Measurements from ENCODE around the gene MTMR2.
A peak's percentile ranks its signal among the peaks of the same experiment; 100 is the strongest.

MTMR2 gene

DNA sequence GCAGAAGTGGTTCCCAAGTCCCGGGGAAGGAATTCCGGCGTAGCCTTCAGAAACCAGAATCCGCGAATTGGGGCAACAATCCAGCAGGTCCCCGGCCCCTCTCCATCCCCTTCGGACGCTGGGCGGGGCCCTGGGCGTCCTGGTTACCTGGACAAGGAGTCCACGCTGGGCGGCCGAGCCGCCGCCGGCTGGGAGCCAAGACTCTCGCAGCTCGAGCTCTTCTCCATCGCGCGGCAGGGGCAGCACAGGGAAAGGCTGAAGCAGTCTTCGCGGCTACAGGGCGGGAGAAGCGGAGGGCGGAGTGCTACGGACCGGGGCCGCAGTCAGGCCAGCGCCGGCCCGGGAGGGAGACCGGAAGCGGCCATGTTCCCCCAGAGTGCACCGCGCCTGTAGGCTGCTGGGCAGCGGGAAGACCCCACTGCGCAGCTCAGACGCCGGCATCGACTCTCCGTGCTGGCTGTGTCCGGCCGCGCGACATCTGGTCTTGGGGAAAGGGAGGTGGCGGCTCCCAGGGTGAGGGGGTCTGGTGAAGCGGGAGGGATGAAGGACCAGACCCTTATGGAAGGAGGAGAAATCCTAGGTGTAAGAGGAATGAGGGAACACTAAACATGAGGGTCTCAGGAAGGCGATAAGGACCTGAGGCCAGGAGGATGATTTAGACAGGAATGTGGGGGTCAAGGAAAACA lies at the start of gene MTMR2:
Gene MTMR2, minus strand, starts transcription at position 380 of the 686 bp plus-strand sequence. Its CDS starts 153 bp downstream, at position 227.
- peak; percentile 68 for DNase-seq

DNA sequence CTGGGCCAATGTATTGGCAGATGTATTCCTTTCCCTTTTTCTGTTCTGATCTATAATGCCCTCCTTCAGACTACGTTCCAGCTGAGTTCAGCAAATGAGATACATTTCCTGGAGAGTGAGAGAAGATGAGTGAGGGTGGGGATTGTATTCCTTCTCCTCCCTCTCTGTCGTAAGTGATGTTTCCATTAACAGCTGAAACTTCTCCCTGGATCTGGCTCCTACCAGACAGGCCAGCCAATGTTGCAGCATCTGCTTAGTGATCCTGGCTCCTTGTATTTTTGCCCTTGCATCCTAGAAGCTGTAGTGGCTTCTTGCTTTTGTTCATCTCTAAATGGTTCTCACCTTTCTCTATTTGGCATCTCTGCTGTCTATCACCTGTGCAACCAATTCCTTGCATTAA lies 48.2 kb upstream of the MTMR2 start:
- no peak for DNase-seq

DNA sequence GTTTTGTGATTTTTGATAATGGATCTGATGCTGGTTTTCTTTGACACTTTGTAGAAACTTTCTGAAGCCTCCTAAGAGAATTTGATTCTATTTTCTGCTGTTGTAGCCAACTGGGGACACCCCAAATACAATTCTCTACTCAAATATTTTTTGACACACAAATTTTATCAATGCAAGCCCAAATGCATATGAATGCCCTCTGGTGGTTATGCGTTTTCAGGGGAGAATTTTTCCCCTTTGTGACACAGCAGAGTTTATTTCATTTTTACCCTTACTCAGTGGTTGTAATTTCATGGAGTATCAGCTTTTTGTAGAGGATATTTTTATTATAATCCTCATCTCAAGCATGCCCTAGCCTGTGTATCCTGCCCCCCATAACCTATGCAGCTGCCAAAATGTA lies 44.7 kb upstream of the MTMR2 start:
- peak; percentile 22 for DNase-seq

DNA sequence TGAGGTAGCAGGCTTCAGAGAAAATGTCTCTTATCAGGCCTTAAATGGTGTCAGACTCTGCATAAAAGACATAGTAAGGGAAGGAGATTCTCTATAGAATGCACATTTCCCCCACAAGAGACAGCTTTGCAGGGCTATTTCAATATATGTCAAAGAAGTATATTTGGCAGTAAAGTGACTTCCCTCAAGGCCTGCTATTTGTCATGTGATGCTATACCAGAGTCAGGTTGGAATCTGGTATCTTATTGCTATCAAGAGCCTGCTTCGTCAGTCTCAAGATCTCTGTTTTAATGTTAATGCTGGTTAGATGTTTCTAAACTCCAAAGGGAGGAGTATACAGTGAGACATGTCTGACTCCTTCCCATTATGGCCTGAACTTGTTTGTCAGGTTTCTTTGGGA lies 40.4 kb upstream of the MTMR2 start:
- DNase-seq, result no peak

DNA sequence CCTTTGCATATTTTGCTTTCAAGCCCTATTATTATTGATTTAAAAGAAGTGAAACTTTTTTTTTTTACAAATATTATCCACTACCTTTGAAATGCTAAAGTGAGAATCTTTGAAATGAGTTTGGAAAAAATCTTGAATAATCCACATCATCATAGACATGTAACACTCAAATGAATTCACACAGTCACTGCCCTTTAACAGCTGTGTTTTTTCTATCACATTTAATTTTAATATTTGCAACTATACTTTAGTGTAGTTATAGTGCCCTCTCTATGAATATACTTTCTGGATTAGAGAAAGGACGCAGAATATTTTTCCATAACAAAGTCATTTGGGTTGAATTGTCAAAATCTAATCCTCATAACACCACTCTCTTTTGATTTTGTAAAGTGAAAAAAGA lies 37.9 kb upstream of the MTMR2 start:
- DNase-seq, result no peak

DNA sequence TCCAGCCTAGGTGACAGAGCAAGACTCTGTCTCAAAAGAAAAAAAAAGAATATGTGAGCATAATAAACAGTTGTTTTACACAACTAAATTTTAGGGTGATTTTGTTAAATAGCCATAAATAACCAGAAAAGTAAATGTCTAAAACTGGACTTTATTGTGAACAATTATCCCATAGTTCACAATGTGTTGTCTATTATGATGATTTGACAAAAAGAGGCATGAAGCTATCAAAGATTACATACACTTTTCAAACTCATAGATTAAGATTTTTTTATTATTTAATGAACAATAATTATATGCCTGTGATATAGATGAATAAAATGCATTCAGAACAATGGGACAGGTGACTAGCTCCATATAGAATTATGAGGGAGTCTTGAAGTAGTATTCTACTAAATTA lies 27.0 kb upstream of the MTMR2 start:
- DNase-seq, result no peak

DNA sequence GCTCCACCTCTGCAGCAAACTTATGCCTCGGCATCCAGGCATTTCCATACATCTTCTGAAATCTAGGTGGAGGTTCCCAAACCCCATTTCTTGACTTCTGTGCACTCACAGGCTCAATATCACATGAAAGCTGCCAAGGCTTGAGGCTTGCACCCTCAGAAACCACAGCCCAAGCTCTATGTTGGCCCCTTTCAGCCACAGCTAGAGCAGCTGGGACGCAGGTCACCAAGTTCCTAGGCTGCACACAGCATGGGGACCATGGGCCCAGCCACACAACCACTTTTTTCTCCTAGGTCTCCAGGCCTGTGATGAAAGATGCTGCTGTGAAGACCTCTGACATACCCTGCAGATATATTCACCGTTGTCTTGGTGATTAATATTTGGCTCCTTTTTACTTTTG lies 24.7 kb upstream of the MTMR2 start:
- DNase-seq, result no peak

DNA sequence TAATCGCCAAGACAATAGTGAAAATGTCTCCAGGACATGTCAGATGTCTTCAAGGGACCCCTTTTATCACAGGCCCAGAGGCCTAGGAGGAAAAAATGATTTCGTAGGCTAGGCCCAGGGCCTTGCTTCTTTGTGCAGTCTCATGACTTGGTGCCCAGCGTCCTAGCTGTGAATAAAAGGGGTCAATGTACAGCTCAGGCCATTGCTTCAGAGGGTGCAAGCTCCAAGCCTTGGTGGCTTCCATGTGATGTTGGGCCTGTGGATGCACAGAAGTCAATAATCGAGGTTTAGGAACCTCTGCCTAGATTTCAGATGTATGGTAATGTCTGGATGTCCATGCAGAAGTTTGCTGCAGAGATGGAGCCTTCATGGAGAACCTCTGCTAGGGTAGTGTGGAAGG lies 20.7 kb upstream of the MTMR2 start:
- no peak for DNase-seq

DNA sequence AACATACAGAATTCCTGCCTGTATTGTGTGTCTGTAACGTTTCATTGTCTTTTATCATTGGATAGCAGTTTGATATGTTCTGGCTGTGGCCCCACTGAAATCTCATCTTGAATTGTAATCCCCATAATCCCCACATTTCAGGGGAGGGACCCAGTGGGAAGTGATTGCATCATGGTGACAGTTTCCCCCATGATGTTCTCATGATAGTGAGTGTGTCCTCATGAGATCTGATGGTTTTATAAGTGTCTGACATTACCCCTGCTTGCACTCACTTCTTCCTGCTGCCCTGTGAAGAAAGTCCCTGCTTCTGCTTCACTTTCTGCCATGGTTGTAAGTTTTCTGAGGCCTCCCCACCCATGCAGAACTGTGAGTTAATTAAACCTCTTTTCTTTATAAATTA lies 19.6 kb upstream of the MTMR2 start:
- no peak for DNase-seq

DNA sequence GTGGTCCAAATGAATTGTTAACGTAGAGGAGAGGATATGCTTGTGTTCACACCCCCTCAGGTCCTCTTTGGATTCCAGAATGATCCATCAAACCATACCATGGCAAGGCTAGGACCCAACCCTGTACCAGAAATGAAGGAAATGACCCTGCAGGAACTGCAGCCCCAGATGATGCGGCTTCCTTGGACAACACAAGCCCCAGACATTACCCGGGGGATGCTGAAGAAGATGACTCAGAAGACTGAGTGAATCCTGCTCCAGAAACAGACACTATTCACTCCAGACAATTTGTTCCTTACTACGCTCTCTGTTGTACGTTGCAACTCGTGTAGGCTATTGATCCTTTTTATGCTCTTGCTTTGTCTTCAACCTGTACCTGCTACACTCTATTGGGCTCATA lies 15.2 kb upstream of the MTMR2 start:
- DNase-seq, result peak; percentile 17

DNA sequence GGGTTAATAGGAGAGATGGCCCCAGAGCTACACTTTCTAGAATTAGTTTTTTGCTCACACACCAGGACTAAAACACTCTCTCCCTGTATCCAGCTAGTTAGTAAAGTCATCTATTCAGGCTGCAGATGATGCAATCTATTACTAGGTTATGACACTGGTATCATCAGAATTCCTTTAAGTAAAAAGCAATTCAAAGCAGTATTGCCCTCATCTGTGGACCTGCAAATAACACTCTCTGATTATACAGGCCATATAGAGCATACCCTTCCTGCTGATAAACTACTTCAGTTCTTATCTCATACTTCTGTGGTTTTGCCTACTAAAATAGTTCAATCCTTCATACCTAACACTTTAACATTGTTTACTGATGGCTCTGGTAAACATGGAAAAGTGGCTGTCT lies 13.5 kb upstream of the MTMR2 start:
- peak; percentile 22 for DNase-seq

DNA sequence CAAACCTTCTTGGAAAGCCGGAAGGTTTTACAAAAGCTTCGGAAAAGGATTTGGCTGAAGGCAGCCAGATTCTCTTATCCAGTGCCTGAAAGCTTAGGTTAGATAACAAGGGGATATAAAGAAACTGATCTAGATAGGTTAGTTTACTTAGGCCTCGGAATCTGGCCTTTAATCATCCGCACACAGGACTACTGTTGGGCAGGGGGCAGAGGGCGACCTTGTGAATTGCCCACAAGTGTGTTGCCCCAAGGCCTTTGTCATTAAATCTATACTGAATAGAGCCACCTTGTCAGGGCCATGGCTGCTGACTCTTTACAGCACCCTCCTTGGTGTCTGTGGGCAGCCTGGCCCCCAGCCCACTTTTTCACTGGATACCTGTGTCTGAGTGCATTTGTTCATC lies 9.7 kb upstream of the MTMR2 start:
- DNase-seq, result no peak

DNA sequence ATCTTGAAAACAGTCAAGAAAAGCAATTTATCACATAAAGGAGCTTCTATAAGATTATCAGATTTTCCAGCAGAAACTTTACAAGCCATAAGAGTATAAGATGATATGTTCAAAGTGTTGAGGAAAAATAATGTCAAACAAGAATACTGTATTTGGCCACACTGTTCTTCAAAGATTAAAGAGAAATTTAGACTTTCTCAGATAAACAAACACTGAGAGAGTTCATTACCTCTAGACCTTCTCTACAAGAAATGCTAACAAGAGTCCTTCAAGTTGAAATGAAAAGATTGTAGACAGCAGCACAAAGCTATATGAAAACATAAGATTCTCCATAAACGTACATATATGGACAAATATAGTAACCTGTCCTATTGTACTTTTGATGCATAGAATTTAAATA lies 8.0 kb upstream of the MTMR2 start:
- DNase-seq, result no peak

DNA sequence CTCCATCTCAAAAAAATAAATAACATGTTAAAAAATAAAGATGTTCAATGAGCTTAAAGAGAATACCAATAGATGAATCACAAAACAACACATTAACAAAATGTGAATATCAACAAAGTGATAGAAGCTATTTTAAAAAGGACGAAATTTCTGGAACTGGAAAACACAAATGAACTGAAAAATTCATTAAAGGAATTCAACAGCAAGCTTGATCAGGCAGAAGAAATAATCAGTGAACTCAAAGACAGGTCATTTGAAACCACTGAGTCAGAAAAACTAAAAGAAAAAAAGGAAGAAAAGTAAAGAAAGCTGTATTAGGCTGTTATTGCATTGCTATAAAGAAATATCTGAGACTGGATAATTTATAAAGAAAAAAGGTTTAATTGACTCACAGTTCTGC lies 7.0 kb upstream of the MTMR2 start:
- no peak for DNase-seq

DNA sequence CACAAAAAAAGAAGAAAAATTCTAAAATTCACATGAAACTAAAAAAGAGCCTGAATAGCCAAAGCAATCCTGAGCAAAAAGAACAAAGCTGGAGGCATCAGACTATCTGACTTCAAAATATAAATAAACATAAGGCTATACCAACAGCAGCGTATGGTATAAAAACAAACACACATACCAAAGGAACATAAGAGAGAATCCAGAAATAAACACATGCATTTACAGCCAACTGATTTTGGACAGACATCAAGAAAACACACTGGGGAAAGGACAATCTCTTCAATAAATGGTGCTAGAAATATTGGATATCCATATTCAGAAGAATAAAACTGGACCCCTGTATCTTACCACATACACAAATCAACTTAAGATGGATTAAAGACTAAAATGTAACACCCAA lies 2.8 kb upstream of the MTMR2 start:
- no peak for DNase-seq

DNA sequence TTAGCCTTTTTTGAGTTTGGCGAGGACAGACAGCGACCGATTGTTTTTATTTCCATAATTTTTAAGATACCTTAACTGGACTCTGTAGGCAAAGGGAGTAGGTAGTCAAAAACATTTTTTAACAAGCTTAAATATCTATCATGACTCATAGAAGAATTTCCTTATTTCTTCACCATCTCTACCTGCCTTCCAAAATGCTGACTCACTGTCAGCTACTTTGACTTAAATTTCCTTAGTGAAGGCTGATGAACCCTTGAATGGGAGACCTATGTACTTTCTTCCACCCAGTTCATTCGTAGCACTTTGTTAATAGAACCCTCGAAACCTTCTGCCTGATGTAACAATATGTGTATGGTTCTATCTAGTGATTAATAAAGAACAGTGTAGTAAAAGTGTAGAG lies 1.1 kb upstream of the MTMR2 start:
- DNase-seq, result peak; percentile 57

DNA sequence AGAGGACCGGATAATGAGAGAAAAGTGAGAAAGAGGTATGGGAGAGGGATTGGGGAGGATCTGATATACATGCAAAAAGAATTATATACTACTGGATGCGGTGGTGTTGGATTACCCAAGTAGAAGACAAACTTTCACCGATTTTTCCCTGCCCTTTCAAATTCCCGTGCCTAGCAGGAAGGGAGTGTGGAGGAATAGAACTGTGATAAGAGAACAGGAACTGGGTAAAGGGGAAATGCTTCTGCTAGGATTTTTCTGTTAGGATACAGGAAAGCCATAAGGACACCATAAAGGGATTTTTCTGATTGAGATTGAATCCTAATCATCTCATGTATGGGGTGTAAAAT lies 480 bp upstream of the MTMR2 start:
- peak; percentile 20 for DNase-seq

DNA sequence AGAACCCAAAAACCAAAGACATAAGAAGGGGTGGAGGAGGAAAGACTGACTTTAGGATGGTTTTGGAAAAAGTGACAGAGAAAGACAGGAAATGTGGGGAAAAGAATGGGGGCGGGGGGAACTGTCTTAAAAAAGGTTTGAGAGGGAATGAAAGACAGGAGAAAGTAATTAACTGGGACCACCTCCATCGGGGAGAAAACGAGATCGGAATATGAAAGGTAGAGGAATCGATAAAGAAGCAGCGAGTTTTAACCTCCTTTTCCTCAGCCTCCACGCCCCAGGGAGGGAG lies 524 bp downstream of the MTMR2 start:
- DNase-seq, result peak; percentile 17

DNA sequence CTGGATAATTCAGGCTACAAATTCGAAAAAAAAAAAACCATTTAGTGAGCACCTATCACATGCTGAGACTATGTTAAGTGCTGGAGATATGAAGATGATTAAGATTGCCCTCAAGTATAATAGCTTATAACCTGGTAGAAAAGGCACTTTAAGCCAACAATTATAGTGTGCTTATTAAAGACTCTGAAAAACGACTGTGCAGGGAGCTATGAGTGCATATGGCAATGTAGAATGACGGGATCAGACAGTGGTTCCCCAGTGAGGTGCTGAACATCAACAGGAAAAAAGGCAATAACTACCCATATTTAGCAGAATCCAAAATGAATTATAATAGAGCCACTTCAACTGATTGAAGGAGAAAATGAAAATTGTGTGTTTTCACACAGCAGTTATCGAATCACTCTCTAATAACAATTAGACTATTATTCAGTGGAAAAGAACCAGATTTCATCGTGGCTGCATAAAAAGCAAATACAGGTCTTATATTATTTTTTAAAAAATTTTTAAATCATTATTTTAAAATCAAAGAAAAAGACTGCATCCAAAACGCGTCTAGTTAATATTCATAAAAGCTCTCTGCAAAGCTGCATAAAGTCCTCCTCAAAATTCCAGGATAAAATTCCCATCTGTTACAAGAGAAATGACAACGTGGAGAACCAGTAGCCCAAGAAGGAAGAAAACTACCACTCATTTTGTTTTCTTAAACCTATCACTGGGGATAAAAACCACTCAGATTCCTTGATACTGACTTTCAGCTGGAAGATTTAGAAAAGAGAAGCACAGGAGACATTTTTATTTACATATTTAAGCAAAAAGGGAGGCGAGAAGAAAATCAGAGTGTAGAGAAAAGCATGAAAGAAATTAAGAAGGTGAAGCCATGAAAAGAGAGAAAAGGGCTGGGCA lies 1.1 kb downstream of the MTMR2 start:
- peak; percentile 5 for DNase-seq

DNA sequence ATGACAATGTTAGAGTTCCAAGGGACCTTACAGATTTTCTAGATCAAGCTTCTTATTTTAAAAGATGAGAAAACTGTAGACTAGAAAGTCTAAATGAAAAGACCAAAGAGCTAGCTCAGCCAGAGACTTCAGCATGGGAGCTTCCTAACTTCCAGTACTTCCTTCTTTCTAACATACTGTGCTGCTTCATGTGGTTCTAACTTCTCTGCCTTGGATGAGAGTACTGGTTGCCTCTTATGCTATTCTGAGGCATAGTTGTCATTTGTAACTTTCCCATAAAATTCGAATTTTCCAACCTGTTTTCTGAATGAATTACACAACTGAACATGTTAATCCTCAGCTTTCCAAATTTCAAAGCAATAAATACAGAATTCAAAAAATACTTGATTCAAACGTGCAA lies 1.8 kb downstream of the MTMR2 start:
- DNase-seq, result no peak

DNA sequence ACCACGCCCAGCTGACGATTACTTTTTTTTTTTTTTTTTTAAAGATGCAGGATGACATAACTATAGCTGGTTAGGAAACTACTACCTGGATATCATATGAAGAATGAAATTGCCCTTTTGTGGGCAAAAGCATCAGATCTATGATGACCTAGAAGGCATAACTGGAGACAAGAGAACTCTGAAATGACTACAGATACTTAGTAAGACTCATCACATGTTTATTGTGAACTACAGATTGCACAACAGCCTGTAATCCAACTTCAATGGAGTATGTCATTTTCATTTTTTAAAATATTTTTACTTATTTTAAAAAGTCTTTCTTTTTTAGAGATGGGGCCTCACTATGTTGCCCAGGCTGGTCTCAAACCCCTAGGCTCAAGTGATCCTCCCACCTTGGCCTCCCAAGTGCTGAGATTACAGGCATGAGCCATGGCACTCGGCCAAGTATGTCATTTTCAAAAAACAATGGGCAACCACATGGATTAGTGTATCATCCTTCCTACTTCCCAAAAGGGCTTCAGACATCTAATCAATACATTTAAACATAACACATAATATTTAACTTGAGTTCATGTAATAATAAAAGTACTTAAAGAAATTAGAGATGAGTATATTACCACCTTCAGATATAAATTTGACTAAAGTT lies 3.3 kb downstream of the MTMR2 start:
- no peak for DNase-seq

DNA sequence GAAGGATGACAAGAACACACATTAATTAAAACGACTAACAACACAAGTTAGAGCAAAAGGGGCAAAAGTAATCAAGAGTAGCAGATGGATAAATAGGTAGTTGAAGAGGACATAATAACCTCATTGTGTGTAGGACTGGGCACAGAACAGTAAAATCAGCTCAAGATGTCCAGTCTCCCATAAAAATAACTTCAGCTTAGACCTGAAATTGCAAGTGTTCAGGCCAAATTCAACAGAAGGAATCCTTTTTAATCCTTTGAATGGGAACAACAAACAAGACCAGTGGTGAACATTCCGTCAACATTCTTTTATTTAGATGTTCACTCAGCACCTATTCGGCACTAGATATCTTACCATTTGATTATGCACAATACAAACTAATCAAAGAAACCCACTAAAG lies 4.4 kb downstream of the MTMR2 start:
- no peak for DNase-seq

DNA sequence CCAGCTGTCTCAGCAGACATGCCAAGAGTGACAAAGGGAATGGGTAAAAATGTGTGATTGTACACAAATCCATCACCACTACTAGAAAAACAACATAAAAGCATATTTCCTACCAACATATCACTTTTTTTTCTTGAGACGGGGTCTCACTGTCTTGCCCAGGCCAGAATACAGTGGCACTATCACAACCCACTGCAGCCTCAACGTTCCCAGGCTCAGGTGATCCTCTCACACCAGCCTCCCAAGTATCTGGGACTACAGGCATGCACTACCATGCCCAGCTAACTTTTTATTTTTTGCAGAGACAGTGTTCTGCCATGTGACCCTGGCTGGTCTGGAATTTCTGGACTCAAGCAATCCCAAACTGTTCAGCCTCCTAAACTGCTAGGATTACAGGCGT lies 5.2 kb downstream of the MTMR2 start:
- DNase-seq, result no peak

DNA sequence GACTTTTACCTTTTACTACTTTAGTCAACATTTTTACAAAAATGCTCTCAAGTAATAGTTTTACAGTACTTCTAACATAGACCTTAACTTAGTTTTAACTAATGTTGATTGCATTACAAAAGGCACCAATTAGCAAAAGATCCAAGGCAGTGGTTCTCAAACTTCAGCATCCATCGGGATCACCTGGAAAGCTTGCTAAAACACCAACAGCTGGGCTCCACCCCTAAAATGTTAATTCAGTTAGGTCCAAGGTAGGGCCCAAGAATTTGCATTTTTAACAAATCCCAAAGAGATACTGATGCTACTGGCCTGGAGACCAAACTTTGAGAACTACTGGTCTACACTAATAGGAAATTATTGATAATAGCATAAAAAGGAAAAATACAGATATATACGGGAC lies 5.9 kb downstream of the MTMR2 start:
- no peak for DNase-seq

Measured in fibroblast of upper back skin (primary cell).